HG03139 (cell line): ENCODE measurements around the gene DDT.
"Not testable (repeated sequence)": the region's sequence is repeated elsewhere in the genome, so short reads cannot be mapped to it uniquely, and the experiment has no call there.

Experiments
- ATAC-seq: cut with Tn5 transposase; IDR thresholded peaks from one replicate; pipeline ENCODE4 v1.9.1; 2021; ENCODE audit not compliant: unreplicated experiment

Gene DDT

DNA sequence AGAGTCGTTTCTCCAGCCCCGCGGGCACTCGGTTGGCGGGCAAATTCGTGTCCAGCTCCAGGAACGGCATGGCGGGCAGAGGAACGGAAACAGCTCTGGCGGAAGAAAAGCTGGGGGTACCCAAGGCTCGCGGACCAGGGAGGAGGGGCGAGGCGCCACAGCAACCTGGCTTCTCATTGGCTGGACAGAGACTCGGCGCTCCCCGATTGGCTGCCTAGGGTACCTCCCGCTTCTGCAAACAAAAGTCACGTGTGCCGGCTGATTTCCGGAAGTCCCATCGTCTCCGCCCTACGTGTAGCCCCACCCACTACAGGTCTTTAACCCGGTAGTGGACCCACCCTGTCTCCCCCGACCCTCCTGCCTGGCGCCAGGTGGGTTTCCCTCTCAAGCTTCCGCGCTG lies at the start of gene DDT:
Gene DDT (minus strand): TSS at position 97 of the 400 bp plus-strand sequence. CDS start 27 bp downstream, at position 70.
- peak; percentile 80 for ATAC-seq

DNA sequence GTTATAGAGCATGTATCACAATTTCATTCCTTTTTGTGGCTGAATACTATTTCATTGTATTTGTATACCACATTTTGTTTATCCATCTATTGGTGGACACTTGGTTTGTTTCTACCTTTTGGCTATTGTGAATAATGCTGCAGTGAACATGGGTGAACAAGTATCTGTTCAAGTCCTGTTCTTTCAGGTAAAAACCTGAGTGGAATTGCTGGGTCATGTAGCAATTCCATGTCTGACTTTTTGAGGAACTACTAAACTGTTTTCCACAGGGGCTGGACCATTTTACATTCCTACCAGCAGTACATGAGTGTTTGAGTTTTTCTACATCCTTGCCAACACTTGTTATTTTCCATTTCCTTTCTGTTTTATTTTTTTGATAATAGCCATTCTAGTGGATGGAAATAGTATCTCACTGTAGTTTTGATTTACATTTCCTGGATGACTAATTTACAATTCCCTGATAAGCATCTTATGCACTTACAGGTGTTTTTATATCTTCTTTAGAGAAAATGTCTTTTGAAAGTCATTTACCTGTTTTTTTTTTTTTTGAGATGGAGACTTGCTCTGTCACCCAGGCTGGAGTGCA lies 49.1 kb upstream of the DDT start:
- no peak for ATAC-seq

- no peak for ATAC-seq
These were observed 47.1 kb upstream of the DDT start for GRCh38 chr22:24021304-24021703.

DNA sequence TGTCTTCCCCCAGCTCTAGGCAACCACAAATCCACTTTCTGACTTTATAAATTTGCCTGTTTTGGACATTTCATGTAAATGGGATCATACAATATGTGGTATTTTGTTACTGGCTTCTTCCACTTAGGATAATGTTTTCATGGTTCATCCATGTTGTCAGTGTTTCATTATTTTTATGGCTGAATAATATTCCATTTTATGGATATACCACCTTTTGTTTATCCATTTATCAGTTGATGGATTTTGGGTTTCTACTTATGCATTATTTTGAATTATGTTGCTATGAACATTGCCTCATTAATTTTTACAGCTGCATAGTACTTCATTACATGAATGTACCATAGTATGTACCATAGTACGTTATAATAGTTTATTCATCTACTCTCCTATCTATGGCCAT lies 41.9 kb upstream of the DDT start:
- ATAC-seq: no peak

- ATAC-seq: no peak
These were observed 37.5 kb upstream of the DDT start for GRCh38 chr22:24011735-24012068.

GRCh38 chr22:24010018-24010391 lies 35.8 kb upstream of the DDT start:
- ATAC-seq: no peak

GRCh38 chr22:24009227-24010017 lies 35.2 kb upstream of the DDT start:
- no peak for ATAC-seq

DNA sequence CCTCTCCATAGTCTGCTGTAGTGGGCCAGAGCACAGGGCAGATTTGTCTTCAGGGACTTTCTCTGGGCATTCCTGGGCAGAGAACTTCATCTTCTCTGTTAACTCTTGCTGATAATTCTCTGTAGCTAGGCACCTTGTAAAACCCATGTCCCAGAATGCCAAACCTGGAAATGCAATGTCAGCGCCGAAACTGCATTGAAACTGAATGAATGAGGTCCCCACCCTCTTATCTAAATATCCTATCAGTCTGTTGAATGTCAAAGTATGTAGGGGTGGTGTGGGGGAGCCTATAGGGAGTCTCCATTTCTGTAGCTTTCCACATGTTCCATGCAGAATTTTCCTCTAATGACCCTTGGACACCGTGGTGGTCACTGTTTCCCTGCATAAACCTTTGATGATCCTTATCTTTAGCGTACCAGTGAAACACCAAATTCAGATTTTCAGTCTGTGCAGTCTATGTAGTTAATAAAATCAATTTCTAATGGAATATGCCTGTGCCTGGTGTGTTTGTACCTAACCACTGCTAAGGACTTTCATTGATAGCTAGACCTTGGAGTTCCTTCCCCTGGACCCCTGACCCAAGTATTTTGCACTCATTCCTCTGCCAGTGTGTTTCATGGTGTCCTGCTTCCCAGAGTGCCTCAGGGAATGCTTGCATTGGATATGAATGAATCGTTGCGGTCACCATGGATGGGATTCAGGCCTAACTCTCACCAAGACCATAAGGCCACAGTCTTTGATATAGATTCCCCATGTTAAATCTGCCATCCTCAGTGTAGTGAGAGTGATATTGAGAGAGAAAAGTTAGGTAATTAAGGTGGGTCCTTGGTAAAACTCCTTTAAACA lies 34.4 kb upstream of the DDT start:
- no peak for ATAC-seq

- no peak for ATAC-seq
These were observed 33.7 kb upstream of the DDT start for GRCh38 chr22:24008022-24008283.

- no peak for ATAC-seq
These were observed 33.2 kb upstream of the DDT start for GRCh38 chr22:24007253-24008021.

DNA sequence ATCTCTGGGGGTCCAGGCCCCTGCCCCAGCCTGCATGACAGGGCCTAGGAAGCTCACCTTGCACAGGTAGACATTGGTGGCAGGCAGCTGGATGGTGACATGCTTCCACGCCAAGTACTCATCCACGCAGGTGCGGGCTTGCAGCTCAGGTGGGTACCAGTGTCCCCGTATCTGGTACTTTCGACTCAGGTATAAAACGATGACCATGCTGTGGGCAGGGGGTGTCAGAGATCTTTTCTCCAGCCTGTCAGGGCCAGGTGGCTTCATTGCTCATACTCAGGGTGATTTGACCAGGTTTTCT lies 32.6 kb upstream of the DDT start:
- no peak for ATAC-seq

- no peak for ATAC-seq
These were observed 32.1 kb upstream of the DDT start for GRCh38 chr22:24006207-24006913.

- no peak for ATAC-seq
These were observed 31.0 kb upstream of the DDT start, which contains the start of gene GSTT4 for GRCh38 chr22:24005201-24005600. GSTT4 (minus strand) TSS chr22:24005453; CDS start chr22:24005356, 97 bp downstream.

DNA sequence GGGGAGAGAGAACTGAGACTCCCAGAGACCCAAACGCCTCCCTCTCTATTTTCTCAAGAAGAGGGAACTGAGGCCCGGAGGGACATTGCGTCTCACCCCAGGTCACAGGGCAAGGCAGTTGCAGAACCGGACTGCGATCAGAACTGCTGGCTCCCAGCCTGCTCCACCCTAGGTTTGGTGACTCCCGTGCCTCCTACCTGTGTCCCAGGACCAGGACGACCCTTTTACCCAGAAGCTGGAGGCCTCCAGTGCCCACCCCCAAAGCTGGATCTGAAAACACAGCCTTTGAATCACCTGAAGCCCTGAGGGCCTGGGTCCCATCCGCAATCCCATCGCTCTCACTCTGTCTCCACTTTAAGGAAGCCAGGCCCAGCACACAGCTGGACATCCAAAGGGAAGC lies 29.6 kb upstream of the DDT start:
- no peak for ATAC-seq

- ATAC-seq: no peak
These were observed 28.6 kb upstream of the DDT start for GRCh38 chr22:24002851-24003250.

DNA sequence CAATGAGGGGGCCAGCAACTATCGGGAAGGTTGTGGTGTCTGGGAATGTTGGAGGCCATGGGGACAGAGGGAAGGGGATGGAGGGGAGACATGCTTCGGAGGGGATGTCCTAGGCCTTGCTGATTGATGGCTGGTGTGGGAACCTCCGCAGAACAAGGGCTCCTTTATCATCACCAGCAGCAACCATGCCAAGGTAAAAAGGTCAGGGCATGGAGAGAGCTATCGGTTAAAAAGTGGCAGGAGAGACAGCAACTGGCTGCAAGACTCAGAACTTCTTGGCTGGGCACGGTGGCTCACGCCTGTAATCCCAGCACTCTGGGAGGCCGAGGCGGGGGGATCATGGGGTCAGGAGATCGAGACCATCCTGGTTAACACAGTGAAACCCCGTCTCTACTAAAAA lies 28.0 kb upstream of the DDT start:
- ATAC-seq: no peak

DNA sequence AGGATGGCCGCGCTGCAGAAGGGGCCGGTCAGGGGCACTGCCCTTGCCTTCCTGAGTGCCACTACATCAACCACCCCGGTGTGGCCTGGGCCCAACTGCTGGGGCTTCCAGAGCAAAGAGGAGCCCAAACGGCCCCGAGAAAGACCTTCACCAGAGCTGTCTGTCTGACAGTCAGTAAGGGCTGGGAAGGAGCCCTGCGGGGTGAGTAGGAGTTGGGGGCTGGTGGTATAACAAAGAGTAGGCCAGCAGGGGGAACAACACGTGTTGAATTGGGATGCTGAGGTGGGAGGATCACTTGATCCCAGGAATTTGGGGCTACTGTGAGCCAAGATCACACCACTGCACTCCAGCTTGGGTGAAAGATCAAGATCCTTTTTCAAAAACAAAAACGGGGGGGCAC lies 27.1 kb upstream of the DDT start:
- ATAC-seq: no peak

- not testable (repeated sequence) for ATAC-seq
These were observed 25.5 kb upstream of the DDT start for GRCh38 chr22:23999779-24000178.

DNA sequence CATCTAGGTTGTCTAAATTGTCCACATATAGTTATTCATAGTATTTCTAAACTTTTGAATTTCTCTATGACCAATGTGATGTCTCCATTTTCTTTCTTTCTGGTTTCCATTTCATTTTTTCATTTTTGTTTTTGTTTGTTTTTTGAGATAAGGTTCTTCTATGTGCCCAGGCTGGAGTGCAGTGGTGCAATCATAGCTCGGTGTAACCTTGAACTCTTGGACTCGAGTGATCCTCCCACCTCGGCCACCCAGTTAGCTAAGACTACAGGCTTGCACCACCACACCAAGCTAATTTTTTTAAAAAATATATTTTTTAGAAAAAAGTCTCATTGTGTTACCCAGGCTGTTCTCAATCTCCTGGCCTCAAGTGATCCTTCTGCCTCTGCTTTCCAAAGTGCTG lies 22.9 kb upstream of the DDT start:
- ATAC-seq: no peak

GRCh38 chr22:23993581-23994177 lies 19.4 kb upstream of the DDT start:
- not testable (repeated sequence) for ATAC-seq

- ATAC-seq: not testable (repeated sequence)
These were observed 18.8 kb upstream of the DDT start for GRCh38 chr22:23993080-23993479.
